GM23248 (cell line): Measurements from ENCODE around the gene EMP2.

ENCODE experiments used
- EZH2 ChIP-seq: fragments of 200-600 bp; sonication (generic); IDR thresholded peaks from 2 replicates; pipeline ENCODE4 v1.6.1; 2018; ENCODE audit warnings: antibody characterized with exemption, mild to moderate bottlenecking; ENCODE audit not compliant: insufficient read depth, poor library complexity, severe bottlenecking
- EZH2phosphoT487 ChIP-seq: fragments of 200-600 bp; sonication (generic); IDR thresholded peaks from 2 replicates; pipeline ENCODE4 v1.6.1; 2018; ENCODE audit warnings: antibody characterized with exemption, moderate library complexity, mild to moderate bottlenecking, low read depth; ENCODE audit not compliant: insufficient read depth

DNA sequence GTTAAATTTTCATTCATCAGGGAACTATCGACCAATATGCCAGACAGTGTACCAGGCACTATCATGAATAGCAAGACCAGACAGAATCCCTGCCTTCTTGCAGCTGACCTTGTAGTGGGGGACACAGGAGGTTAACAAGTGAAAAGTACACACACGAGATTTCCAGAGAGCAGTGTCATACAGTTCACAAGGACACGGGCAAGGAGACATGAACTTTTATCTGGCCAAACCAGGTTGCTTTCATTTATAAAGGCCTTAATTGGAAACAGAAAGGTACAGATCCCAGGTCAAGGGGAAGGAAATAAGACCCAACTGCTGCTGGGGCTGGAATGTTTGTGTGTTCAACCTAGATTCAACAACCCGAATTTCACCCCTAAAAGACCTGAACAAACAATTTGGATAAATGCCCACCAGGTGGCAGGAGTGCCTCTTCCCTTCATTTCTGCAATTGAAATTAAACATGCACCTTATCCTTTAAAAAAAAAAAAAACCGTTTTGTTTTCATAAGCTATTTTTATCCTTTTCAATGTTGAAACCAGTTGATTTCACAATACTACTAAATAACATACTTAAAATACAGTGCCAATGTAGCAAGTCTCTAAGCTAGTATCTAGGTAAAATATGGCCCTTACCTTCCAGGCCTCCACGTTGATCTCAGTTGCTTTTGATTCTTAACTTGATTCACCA lies 65.9 kb downstream of the EMP2 start:
- TF ChIP-seq EZH2 (no peak), EZH2phosphoT487 (no peak)
